K562 (cell line): Measurements from ENCODE around the gene LTN1. TPM values are rescaled to one million over a fixed set of nuclear protein-coding genes. Genes with fewer than 3 reads are reported as not detected.

Experiments
- ASH1L ChIP-seq: fragments of 450-650 bp; IDR thresholded peaks from 2 replicates; pipeline ENCODE4 v1.6.1; 2018; ENCODE audit warnings: borderline replicate concordance, mild to moderate bottlenecking, low read depth; ENCODE audit not compliant: partially characterized antibody
- BACH1 ChIP-seq: fragments of 200-800 bp; sonication (Bioruptor generic); IDR thresholded peaks from 2 replicates; pipeline ENCODE4 v1.6.1; 2016; ENCODE audit warnings: missing genetic modification characterization, missing compliant biosample characterization
- BRD9 ChIP-seq: fragments of 450-650 bp; IDR thresholded peaks from 2 replicates; pipeline ENCODE4 v1.6.1; 2018; ENCODE audit warnings: low read depth; ENCODE audit not compliant: partially characterized antibody
- CEBPZ ChIP-seq: fragments of 150-350 bp; IDR thresholded peaks from 2 replicates; pipeline ENCODE4 v1.6.1; 2014; ENCODE audit warnings: low read depth, mild to moderate bottlenecking, low read length, borderline replicate concordance
- ETV5 ChIP-seq: sonication (generic); formaldehyde crosslinking; IDR thresholded peaks from 2 replicates; pipeline ENCODE4 v1.4.0; 2020; ENCODE audit warnings: low read depth, mild to moderate bottlenecking, missing genetic modification reagents
- HCFC1 ChIP-seq: IDR thresholded peaks from 2 replicates; pipeline ENCODE4 v1.6.1; 2012; ENCODE audit warnings: low read depth, low read length, improper control_type of control experiment
- PCBP2 ChIP-seq: fragments of 200-400 bp; formaldehyde crosslinking; IDR thresholded peaks from 2 replicates; pipeline ENCODE4 v1.6.1; 2018; ENCODE audit warnings: low read length, low read depth, mild to moderate bottlenecking, moderate library complexity; ENCODE audit not compliant: poor library complexity, severe bottlenecking
- SMARCC2 ChIP-seq: fragments of 450-650 bp; IDR thresholded peaks from 2 replicates; pipeline ENCODE4 v1.6.1; 2017; ENCODE audit warnings: antibody characterized with exemption, moderate library complexity, mild to moderate bottlenecking, low read depth
- TBP ChIP-seq: optimal IDR thresholded peaks from 2 replicates; pipeline ENCODE3; 2011; ENCODE audit warnings: low read depth, low read length, improper control_type of control experiment
- USF1 ChIP-seq: sonication (generic); formaldehyde crosslinking; IDR thresholded peaks from 2 replicates; pipeline ENCODE4 v1.9.0; 2022; ENCODE audit warnings: mild to moderate bottlenecking, missing genetic modification reagents
- VEZF1 ChIP-seq: fragments of 200-800 bp; sonication (Bioruptor generic); IDR thresholded peaks from 2 replicates; pipeline ENCODE4 v1.6.1; 2017; ENCODE audit warnings: missing genetic modification characterization, missing compliant biosample characterization
- ZNF592 ChIP-seq: fragments of 450-650 bp; IDR thresholded peaks from 2 replicates; pipeline ENCODE4 v1.6.1; 2017; ENCODE audit warnings: antibody characterized with exemption, mild to moderate bottlenecking
- ZSCAN29 ChIP-seq: fragments of 450-650 bp; IDR thresholded peaks from 2 replicates; pipeline ENCODE4 v1.6.1; 2017
- polyA plus RNA-seq, 8 experiments: library from polyadenylated mRNA; depleted of rRNA in 4 of 8; stranded (reverse) in 5 of 8; unstranded in 3 of 8; fragments of >200 nt; fragmentation: Nextera tagmentation in 2 of 8; fragmentation: Illumina TruSeq in 1 of 8; extraction: Ambion mirVana in 2 of 8; extraction: Trizol in 1 of 8; gene quantifications; 2 replicates each; pipeline versions ENCODE4 v1.2.1 to v1.2.3, GENCODE V29; 2011 to 2014; ENCODE audit warnings: inconsistent platforms in 1 of 8, missing spikeins in 1 of 8
- total RNA-seq, 7 experiments: library from RNA; depleted of rRNA in 6 of 7; stranded (reverse); fragments of >200 nt in 6 of 7; fragmentation: Illumina TruSeq in 2 of 7; extraction: Trizol in 2 of 7; gene quantifications; 2 replicates each; pipeline versions ENCODE4 v1.2.1 to v1.2.3, GENCODE V29; 2011 to 2021; ENCODE audit warnings: low replicate concordance in 1 of 7
- TF ChIP-seq, protein P1 (sequence below): fragments of 250-450 bp; sonication (Bioruptor Pico); IDR thresholded peaks from 2 replicates; pipeline ENCODE4 v1.9.0; 2021; ENCODE audit warnings: mild to moderate bottlenecking, inconsistent platforms

The LTN1 gene
- total and polyA plus RNA-seq, 9 of the 15 experiments (the other 6 are each of a cell fraction or from before 2014, with no cell fraction given), result 15.7 to 49.6 (median 28.7) TPM

DNA sequence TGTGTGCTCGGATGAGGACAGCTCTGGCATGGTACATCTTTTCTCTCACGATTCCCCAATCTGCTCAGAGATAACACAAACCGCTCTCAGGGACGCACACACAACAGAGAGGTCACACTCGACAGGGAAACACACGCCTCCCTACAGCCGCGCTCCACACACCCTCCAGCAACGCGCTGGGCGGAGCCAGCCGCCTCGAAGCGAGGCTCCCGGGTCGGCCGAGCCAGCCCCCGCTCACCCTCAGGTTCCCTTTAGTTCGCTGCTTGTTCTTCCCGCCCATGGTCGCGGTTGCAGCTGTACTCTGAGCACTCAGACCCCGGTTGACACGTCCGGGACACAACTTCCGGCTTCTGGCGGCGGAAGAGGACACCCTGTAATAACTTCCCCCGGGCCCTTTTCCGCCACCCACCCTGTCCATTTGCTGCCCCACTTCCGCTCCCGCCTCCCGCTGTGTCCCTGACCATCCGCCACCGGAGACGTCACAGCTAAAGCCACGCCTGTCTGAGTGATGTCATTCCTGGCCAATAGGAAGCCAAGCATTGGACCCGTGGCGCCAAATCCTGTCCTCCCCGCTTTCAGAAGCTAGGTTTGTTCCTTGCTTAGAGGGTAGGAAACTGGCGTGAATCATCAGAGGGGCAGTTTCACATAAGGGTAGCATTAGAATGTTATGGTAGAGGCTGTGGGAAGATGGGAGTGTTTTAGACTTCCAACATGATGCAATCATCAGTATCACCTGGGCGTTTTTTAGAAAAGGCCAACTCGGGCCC, at the start of gene LTN1 (continued):
- TF ChIP-seq CEBPZ, result peak; percentile 76
- TF ChIP-seq, protein P1, sequence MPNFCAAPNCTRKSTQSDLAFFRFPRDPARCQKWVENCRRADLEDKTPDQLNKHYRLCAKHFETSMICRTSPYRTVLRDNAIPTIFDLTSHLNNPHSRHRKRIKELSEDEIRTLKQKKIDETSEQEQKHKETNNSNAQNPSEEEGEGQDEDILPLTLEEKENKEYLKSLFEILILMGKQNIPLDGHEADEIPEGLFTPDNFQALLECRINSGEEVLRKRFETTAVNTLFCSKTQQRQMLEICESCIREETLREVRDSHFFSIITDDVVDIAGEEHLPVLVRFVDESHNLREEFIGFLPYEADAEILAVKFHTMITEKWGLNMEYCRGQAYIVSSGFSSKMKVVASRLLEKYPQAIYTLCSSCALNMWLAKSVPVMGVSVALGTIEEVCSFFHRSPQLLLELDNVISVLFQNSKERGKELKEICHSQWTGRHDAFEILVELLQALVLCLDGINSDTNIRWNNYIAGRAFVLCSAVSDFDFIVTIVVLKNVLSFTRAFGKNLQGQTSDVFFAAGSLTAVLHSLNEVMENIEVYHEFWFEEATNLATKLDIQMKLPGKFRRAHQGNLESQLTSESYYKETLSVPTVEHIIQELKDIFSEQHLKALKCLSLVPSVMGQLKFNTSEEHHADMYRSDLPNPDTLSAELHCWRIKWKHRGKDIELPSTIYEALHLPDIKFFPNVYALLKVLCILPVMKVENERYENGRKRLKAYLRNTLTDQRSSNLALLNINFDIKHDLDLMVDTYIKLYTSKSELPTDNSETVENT (CRISPR knock-in tag), result peak; percentile 8; the same call in 1 of the 2 replicates
- TF ChIP-seq HCFC1, result peak; percentile 93
- peak; percentile 92 for TF ChIP-seq USF1
- peak; percentile 39 for TF ChIP-seq BRD9
- peak; percentile 90 for TF ChIP-seq ASH1L
- TF ChIP-seq TBP, result peak; percentile 93
- peak; percentile 67; the same call in 1 of the 2 replicates for TF ChIP-seq BACH1 (tag)
- TF ChIP-seq SMARCC2, result no peak; the same call in 1 of the 2 replicates
- TF ChIP-seq VEZF1 (CRISPR knock-in tag), result peak; percentile 96
- TF ChIP-seq ETV5 (CRISPR knock-in tag), result peak; percentile 95
- TF ChIP-seq ZNF592, result 0 out of 2 replicates have a peak, but pooled peaks have one; percentile 21
- no peak for TF ChIP-seq PCBP2
- TF ChIP-seq ZSCAN29, result no peak
